Pancreas (tissue), 10 donors: ENCODE results near the gene CLEC17A. TPM values are rescaled to one million over a fixed set of nuclear protein-coding genes. Genes with fewer than 3 reads are reported as not detected.

Experiments
- ATAC-seq, 4 donors: fragments of 200-7000 bp; cut with Tn5 transposase; one replicate each; pipeline versions ENCODE4 v1.8.0 to v1.9.1; 2020; ENCODE audit warnings: mild to moderate bottlenecking in 4 of 4, moderate library complexity in 4 of 4
- DNase-seq, 6 donors: peaks; one replicate each; pipeline ENCODE4 v3.0.0-alpha.2; 2020
- FAIRE-seq: peaks from 2 replicates; lab custom pipeline; 2012; peaks lifted over from hg19 to GRCh38; lab: Jason Lieb, UNC
- H3K27ac ChIP-seq, 4 donors: fragments of 200-600 bp; sonication (generic); 1 replicate in 3 of 4; 2 replicates in 1 of 4; pipeline versions ENCODE4 v1.5.0 to v1.8.0; 2020
- H3K27me3 ChIP-seq, 4 donors: fragments of 200-600 bp; one replicate each; pipeline ENCODE4 v1.8.0; 2021
- H3K36me3 ChIP-seq, 3 donors: fragments of 200-600 bp; sonication (generic) in 1 of 3; one replicate each; pipeline versions ENCODE4 v1.5.0 to v1.8.0; 2020 to 2021
- H3K4me1 ChIP-seq, 3 donors: fragments of 200-600 bp; one replicate each; pipeline ENCODE4 v1.8.0; 2021
- H3K4me3 ChIP-seq, 4 donors: fragments of 200-600 bp; sonication (generic) in 2 of 4; one replicate each; pipeline versions ENCODE4 v1.5.0 to v1.8.0; 2020 to 2021
- H3K9me3 ChIP-seq, 4 donors: fragments of 200-600 bp; one replicate each; pipeline ENCODE4 v1.8.0; 2021
- WGBS, 2 donors: extraction: QIAGEN DNeasy Blood & Tissue Kit; methylation state at CpG; one replicate each; pipeline ENCODE4 v1.1.7; 2013; 5-methylcytosine and 5-hydroxymethylcytosine counted together
- intact Hi-C, 3 donors: fragments of 100-400 bp; cut with DNase I; formaldehyde crosslinking; loops; one replicate each; pipeline versions ENCODE4 v1.11.1 to v1.14.2; 2022
- polyA plus RNA-seq, 2 donors: library from polyadenylated mRNA; stranded (reverse); fragments of 200-250 nt; gene quantifications; one replicate each; pipeline ENCODE4 v1.2.3, GENCODE V29; 2013
- total RNA-seq, 6 donors: library from RNA; stranded (reverse); fragmentation: NEBNext Ultra II Directional in 4 of 6; extraction: Animal tissue kit (Norgen Biotek cat#: 25700) in 4 of 6; gene quantifications; one replicate each; pipeline versions ENCODE4 v1.2.1 to v1.2.4, GENCODE V29; 2021 to 2023
- TF ChIP-seq, protein P1 (sequence below), 4 donors: fragments of 200-600 bp; sonication (generic) in 3 of 4; IDR thresholded peaks; one replicate each; pipeline versions ENCODE4 v1.5.0 to v1.8.0; 2021; ENCODE audit warnings: antibody characterized with exemption in 4 of 4
- donor health status: healthy with polysubstance abuse.
- donor health status: DM: no; HTN: no; CAD: no; lungs with moderate emphysema.
- donor health status: DM: no; HTN: no; CAD: no.
- donor health status: control.
- donor health status: control.
- donor health status: Bipolar disorder and iron deficiency.
- donor health status: DM: yes; HTN: yes; CAD: no.
- donor health status: DM: no; HTN: no; CAD: no.
- donor health status: DM: no; HTN: no; CAD: no.
- donor health status: DM: yes; HTN: yes; CAD: no.

The CLEC17A gene
- total and polyA plus RNA-seq, 8 donors, result 0.09 to 0.15 (median 0.12) TPM; not detected in 4

DNA sequence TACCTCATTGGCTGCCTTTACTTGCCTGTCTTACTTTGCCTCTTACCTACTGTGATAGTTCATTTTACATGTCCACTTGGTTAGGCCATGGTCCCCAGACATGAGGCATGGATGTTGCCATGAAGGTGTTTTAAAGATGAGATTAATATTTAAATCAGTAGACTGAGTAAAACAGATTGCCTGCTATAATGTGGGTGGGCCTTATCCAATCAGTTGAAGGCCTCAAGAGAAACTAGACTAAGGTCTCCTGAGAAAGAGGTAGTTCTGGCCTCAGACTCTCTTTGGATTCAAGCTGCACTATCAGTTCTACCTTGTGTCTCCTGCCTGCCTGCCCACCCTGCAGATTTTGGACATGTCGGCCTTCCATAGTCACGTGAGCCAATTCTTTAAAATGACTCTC is 65.6 kb downstream of the CLEC17A start:
- TF ChIP-seq, protein P1, sequence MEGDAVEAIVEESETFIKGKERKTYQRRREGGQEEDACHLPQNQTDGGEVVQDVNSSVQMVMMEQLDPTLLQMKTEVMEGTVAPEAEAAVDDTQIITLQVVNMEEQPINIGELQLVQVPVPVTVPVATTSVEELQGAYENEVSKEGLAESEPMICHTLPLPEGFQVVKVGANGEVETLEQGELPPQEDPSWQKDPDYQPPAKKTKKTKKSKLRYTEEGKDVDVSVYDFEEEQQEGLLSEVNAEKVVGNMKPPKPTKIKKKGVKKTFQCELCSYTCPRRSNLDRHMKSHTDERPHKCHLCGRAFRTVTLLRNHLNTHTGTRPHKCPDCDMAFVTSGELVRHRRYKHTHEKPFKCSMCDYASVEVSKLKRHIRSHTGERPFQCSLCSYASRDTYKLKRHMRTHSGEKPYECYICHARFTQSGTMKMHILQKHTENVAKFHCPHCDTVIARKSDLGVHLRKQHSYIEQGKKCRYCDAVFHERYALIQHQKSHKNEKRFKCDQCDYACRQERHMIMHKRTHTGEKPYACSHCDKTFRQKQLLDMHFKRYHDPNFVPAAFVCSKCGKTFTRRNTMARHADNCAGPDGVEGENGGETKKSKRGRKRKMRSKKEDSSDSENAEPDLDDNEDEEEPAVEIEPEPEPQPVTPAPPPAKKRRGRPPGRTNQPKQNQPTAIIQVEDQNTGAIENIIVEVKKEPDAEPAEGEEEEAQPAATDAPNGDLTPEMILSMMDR (IDR thresholded peaks at IDR 0.05), result no peak
- Histone ChIP-seq H3K36me3 (no peaks in the 10 kb centered on the region), H3K4me1 (no peaks in the 10 kb centered on the region), H3K9me3 (no peaks in the 10 kb centered on the region), H3K4me3 (no peak overlapping the region), H3K27me3 (no peaks in the 10 kb centered on the region), H3K27ac (no peak overlapping the region)
- ATAC-seq, result no peak
- intact Hi-C loops, result no loop called here
- WGBS, 2 donors, result 85 to 93% methylated on average over 2 of the region's 2 CpGs
- FAIRE-seq, result no peak
- DNase-seq, result no peak

DNA sequence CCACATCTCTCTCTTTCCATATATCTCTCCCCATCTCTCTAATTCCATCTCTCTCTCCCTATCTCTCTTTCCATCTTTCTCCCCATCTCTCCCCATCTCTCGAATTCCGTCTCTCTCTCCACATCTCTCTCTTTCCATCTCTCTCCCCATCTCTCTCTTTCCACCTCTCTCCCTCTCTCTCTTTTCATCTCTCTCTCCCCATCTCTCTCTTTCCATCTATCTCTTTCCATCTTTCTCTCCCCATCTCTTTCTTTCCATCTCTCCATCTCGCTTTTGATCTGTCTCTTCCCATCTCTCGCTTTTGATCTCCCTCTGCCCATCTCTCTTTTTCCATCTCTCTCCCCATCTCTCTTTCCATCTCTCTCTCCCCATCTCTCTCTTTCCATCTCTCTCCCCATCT is 66.1 kb downstream of the CLEC17A start:
- intact Hi-C loops, result no loop called here
- TF ChIP-seq, protein P1 (IDR thresholded peaks at IDR 0.05), result no peak
- H3K4me3 ChIP-seq, result no peak overlapping the region
- ATAC-seq, result no peak
- H3K9me3 ChIP-seq, result no peaks in the 10 kb centered on the region
- H3K27ac ChIP-seq, result no peak overlapping the region
- no peak for FAIRE-seq
- no peaks in the 10 kb centered on the region for H3K27me3 ChIP-seq
- H3K4me1 ChIP-seq, result no peaks in the 10 kb centered on the region
- 50 to 67% methylated on average over 4 of the region's 4 CpGs for WGBS, 2 donors
- DNase-seq, result no peak
- no peaks in the 10 kb centered on the region for H3K36me3 ChIP-seq

DNA sequence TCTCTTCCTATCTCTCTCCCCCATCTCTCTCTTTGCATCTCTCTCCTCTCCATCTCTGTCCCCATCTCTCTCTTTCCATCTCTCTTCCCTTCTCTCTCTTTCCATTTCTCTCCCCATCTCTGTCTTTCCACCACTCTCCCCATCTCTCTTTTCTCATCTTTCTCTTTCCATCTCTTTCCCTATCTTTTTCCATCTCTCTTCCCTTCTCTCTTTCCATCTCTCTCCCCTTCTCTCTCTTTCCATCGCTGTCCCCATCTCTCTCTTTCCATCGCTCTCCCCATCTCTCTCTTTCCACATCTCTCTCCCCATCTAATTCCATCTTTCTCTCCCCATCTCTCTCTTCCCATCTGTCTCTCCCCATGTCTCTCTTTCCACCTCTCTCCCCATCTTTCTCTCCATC is 67.3 kb downstream of the CLEC17A start:
- Histone ChIP-seq H3K36me3 (no peaks in the 10 kb centered on the region), H3K9me3 (no peaks in the 10 kb centered on the region), H3K4me1 (no peaks in the 10 kb centered on the region), H3K27me3 (no peaks in the 10 kb centered on the region), H3K27ac (no peak overlapping the region), H3K4me3 (no peak overlapping the region)
- ATAC-seq (no peak), FAIRE-seq (no peak), DNase-seq (no peak)
- intact Hi-C loops, result no loop called here
- TF ChIP-seq, protein P1 (IDR thresholded peaks at IDR 0.05), result no peak
- WGBS, 2 donors, result 36 to 66% methylated on average over 2 of the region's 2 CpGs

DNA sequence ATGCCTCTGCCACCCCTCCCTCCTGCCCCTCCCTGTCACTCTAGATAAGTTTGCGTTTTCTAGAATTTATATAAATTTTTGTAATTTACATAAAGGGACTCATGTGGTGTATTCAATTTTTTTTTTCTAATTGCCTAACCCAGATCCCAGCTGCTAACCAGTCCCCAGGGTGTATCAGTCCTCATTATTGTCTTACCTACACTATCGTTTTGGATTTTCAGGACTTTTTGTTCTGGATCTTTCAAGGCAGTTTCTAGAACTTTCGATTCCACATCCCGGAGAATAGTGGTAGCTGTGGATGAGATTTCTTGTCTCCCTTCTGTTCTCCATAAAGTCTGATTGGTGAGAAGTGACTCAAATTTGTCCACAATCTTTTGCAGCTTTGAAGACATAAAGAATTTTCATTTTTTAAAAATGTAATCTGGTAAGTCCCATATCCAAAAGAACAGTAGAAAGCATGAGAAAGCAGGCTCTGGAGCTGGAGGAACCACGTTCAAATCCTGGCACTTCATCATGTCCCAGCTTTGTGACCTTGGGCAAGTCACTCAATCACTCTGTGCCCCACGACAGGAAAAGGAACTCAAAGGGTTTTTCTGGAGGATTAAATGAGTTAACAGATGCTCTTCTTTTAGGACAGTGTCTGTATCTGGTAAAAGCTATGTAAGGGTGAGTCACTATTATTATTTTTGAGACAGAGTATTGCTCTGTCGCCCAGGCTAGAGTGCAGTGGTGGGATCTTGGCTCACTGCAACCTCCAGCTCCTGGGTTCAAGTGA is 72.1 kb downstream of the CLEC17A start:
- WGBS, 2 donors, result 31 to 48% methylated on average over 7 of the region's 7 CpGs
- Histone ChIP-seq H3K4me1 (no peaks in the 10 kb centered on the region), H3K36me3 (no peaks in the 10 kb centered on the region), H3K4me3 (no peak overlapping the region), H3K9me3 (no peaks in the 10 kb centered on the region), H3K27me3 (no peaks in the 10 kb centered on the region), H3K27ac (no peak overlapping the region)
- TF ChIP-seq, protein P1 (IDR thresholded peaks at IDR 0.05), result no peak
- ATAC-seq (no peak), DNase-seq (no peak), FAIRE-seq (no peak)
- intact Hi-C loops, result no loop called here

DNA sequence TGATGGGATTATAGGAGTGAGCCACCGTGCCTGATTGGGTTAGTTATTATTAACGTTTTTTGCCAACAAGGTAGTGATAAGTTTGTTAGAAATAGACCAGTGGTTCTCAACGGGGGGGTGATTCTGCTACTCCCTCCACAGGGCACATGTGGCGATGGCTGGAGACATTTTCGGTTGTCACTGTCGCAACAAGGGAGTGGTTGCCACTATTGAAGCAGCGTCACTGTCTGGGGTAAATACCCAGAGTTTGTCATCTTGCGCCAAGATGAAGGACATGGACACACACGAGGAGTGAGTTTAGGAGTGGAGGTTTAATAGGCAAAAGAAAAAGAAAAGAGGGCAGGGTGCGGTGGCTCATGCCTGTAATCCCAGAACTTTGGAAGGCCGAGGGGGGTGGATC is 72.8 kb downstream of the CLEC17A start:
- Histone ChIP-seq H3K27me3 (no peaks in the 10 kb centered on the region), H3K36me3 (no peaks in the 10 kb centered on the region), H3K4me1 (no peaks in the 10 kb centered on the region), H3K4me3 (no peak overlapping the region), H3K9me3 (no peaks in the 10 kb centered on the region), H3K27ac (no peak overlapping the region)
- WGBS, 2 donors, result 54 to 65% methylated on average over 11 of the region's 11 CpGs
- intact Hi-C loops, result no loop called here
- no peak for DNase-seq
- FAIRE-seq, result no peak
- no peak for ATAC-seq
- TF ChIP-seq, protein P1 (IDR thresholded peaks at IDR 0.05), result no peak
